GM19328 (cell line): ENCODE measurements around the gene CRYBA2.

Experiments used
- ATAC-seq: cut with Tn5 transposase; IDR thresholded peaks from one replicate; pipeline ENCODE4 v1.9.1; 2021; ENCODE audit warnings: mild to moderate bottlenecking, moderate library complexity; ENCODE audit not compliant: unreplicated experiment

The CRYBA2 gene

DNA sequence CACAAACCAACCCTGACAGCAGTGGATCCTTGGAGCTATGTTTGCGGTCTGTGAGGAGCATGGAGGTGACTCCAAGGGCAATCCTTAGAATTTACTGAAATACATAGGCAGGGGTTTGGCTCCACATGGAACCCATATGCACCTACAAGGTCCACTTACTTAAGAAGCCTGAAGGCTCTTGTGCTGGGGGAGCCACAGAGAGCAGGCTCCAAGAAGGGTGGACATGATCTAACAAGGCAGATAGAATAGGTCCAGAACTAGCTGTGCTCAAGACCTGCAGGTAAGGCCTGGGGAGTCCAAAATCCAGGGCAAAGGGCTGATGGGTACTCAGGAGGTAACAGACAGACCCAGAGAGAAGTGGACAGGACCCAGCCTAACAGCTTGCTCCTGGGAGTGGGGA lies 34.9 kb downstream of the CRYBA2 start:
- ATAC-seq = no peak

DNA sequence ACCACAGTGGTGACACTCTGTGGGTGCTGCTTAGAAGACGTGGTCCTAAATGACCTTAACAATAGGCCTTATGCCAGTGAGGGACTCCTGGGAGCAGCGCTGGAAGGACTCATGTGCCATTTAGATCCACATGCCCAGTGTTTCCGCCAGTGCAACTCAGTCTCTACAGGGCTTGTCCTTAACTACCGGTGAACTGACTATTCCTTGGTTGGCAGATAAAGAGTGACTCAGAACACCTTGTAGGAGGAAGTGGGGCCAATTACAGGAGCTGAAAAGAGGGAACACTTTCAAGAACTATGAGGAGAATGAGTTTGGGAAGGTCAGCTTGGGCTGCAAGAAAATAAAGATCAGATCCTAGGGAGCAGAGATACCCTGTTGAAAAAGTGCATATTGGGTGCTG lies 35.6 kb downstream of the CRYBA2 start:
- ATAC-seq = no peak

DNA sequence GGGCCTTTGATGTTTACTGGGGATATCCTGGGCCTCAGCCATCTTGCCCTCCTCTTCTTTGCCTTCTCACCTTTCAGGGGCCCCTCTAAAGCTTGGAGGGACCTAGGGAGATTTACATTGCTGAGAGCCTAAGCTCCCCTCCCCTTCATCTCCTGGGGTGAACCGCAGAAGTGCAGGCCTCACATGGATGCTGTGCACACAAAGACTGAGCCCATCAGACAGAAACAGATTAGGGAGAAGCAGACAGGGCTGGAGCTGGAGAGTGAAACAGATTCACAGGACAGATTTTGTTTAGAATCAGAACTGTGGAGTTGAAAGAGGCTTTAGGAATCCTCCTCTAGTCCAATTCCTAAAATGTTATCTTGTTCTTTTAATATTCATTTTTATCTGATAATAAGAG lies 37.2 kb downstream of the CRYBA2 start:
- ATAC-seq = no peak

DNA sequence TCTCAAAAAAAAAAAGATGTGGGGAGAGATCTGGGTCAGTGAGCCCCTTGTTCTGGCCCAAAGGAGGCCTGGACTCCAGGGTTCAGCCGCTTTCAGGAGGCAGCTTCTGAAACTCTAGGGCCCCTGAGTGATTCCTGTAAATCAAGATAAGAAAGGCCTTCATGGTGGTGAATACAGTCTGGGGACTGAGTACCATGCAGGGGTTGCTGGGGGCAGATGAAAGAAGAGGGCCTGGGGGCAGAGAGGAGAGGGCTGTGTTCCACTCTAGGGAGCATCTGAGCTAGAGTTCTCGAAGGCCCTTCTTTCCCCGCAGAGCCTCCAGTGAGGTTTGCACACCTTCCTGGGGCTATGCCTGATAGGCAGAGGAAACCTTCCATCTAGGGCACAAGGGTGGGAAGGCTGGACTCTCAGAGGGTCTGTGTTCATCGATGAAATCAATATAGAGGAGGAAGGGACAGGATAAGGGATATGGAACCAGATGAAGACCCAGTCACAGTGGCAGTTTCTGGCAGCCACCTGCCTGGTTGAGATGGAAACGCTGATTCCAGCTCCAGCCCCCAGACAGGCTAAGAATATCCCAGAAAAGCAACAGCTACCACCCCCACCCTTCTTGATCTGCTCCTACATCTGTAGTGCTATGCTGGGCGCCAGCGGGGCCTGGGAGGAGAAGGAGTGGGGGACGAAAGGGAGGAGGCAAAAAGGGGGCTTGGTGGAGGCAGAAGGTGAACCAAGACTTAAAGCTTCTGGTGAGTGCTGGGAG lies 38.5 kb downstream of the CRYBA2 start:
- ATAC-seq = no peak

DNA sequence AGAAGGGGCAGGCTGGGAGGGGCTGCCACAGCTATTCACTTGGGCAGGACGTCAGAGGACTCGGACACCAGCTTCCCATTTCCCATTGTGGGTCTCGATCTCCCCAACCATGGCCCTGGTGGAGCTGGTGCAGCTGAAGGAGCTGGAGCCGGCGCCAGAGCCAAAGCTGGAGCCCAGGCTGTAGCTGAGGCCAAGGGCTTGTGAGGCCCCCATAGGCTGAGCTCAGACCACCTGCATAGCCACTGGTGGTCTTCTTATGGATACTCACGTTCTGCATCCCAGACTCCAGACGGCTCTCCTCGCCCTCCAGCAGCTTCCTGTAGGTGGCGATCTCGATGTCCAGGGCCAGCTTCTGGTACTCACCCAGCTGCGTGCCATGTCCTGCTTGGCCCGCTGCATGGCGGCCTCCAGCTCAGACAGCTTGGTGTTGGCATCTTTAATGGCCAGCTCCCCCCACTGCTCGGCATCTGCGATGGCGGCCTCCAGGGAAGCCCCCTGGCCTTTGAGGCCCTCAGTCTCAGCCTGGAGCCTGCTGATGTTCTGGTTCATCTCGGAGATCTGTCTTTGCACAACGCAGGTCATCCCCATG lies 39.8 kb downstream of the CRYBA2 start:
- ATAC-seq = no peak

DNA sequence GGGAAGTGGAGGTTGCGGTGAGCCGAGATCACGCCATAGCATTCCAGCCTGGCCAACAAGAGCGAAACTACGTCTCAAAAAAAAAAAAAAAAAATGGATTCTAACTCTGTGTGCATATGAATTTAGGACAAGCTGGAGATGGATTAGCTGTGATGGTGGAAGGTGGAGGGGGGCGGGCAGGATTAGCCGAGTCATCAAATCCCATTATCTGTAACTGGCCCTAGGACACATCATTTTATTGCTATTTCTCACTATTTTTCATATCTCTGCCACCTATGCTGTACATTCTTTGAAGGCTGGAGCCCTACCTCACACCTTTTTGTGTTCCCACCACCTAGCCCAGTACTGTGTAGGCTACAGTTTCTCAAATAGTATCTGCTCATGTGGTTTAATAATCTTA lies 41.1 kb downstream of the CRYBA2 start:
- ATAC-seq = no peak

DNA sequence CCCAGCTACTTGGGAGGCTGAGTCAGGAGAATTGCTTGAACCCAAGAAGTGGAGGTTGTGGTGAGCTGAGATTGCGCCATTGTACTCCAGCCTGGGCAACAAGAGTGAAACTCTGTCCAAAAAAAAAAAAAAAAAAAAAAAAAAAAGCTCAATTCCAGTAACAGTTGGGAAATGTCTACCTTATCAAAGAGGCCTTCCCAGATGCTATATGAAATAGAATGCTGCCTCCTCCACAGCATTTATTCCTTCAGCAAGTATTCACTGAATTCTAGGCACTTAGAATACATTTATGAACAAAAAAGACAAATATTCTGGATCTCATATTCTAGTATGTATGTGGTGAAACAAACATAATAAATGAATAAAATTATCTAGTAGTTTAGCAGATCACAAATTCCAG lies 46.6 kb downstream of the CRYBA2 start:
- no peak for ATAC-seq

DNA sequence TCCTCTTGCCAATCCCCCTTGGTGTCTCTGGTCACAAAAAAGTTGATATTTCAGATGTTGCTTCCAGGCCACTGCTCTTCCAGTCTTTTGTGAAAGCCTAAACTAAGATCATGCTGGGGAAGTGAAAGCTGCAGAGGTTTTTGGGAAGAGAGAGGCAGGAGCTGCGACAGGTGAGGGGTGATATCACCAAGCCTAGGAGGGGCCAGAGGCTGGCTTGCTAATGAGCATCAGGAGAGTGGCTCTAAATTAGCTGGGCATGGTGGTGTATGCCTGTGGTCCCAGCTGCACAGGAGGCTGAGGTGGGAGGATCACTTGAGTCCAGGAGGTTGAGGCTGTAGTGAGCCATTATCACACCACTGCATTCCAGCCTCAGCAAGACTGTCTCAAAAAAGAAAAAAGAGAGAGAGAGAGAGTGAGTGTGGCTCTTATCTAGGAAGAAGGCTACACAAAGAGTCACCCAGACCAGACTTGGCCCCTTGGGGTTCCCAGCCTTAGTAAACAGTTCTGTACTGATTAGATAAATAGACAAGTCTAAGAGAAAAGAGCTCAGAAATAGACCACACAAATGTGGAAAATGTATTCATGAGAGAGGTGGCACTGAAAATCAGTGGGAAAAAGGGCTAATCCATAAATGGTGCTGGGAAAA lies 48.3 kb downstream of the CRYBA2 start:
- ATAC-seq = no peak
